HepG2 (cell line): Measurements from ENCODE around the gene METAP1D. TPM values are rescaled to one million over a fixed set of nuclear protein-coding genes. Genes with fewer than 3 reads are reported as not detected.

Experiments used
- ATF3 ChIP-seq: sonication (generic); formaldehyde crosslinking; IDR thresholded peaks from 2 replicates; pipeline ENCODE4 v1.4.0; 2020; ENCODE audit warnings: missing genetic modification reagents
- DZIP1 ChIP-seq: sonication (generic); formaldehyde crosslinking; IDR thresholded peaks from 2 replicates; pipeline ENCODE4 v1.5.0; 2020; ENCODE audit warnings: mild to moderate bottlenecking, missing genetic modification reagents
- EZH2 ChIP-seq: conservative IDR thresholded peaks from 2 replicates; pipeline ENCODE4 v1.6.1; 2012; ENCODE audit warnings: mild to moderate bottlenecking, low read depth, low read length, moderate library complexity
- FOXC1 ChIP-seq: sonication (generic); formaldehyde crosslinking; IDR thresholded peaks from 2 replicates; pipeline ENCODE4 v1.8.0; 2022; ENCODE audit warnings: mild to moderate bottlenecking, missing genetic modification reagents, borderline replicate concordance
- FOXJ3 ChIP-seq: sonication (generic); formaldehyde crosslinking; IDR thresholded peaks from 2 replicates; pipeline ENCODE4 v1.4.0; 2020; ENCODE audit warnings: missing genetic modification reagents, mild to moderate bottlenecking, borderline replicate concordance
- FOXO1 ChIP-seq: sonication (generic); formaldehyde crosslinking; IDR thresholded peaks from 2 replicates; pipeline ENCODE4 v1.4.0; 2020; ENCODE audit warnings: missing genetic modification reagents
- NCOA1 ChIP-seq: sonication (generic); formaldehyde crosslinking; IDR thresholded peaks from 2 replicates; pipeline ENCODE4 v1.9.0; 2021; ENCODE audit warnings: missing genetic modification reagents
- NFIC ChIP-seq: IDR thresholded peaks from 2 replicates; pipeline ENCODE4 v1.6.1; 2012; ENCODE audit warnings: mild to moderate bottlenecking, low read length, inconsistent platforms
- SAP130 ChIP-seq: IDR thresholded peaks from 2 replicates; pipeline ENCODE4 v1.6.1; 2016; ENCODE audit warnings: low read depth
- SMARCE1 ChIP-seq: fragments of 450-650 bp; IDR thresholded peaks from 2 replicates; pipeline ENCODE4 v1.6.1; 2017; ENCODE audit warnings: borderline replicate concordance
- STAT6 ChIP-seq: sonication (generic); formaldehyde crosslinking; IDR thresholded peaks from 2 replicates; pipeline ENCODE4 v1.4.0; 2020; ENCODE audit warnings: missing genetic modification reagents, mild to moderate bottlenecking, borderline replicate concordance
- TFE3 ChIP-seq: IDR thresholded peaks from 2 replicates; pipeline ENCODE4 v1.6.1; 2016
- ZNF326 ChIP-seq: sonication (generic); formaldehyde crosslinking; IDR thresholded peaks from 2 replicates; pipeline ENCODE4 v1.4.0; 2020; ENCODE audit warnings: missing genetic modification reagents, borderline replicate concordance
- ZNF367 ChIP-seq: sonication (generic); formaldehyde crosslinking; IDR thresholded peaks from 2 replicates; pipeline ENCODE4 v1.4.0; 2020; ENCODE audit warnings: missing genetic modification reagents, borderline replicate concordance
- ZNF724P ChIP-seq: sonication (generic); formaldehyde crosslinking; IDR thresholded peaks from 2 replicates; pipeline ENCODE4 v1.8.0; 2022; ENCODE audit warnings: missing genetic modification reagents, borderline replicate concordance
- ZSCAN20 ChIP-seq: sonication (generic); formaldehyde crosslinking; IDR thresholded peaks from 2 replicates; pipeline ENCODE4 v1.4.0; 2020; ENCODE audit warnings: missing genetic modification reagents, mild to moderate bottlenecking, borderline replicate concordance
- polyA plus RNA-seq, 8 experiments: library from polyadenylated mRNA; depleted of rRNA in 3 of 8; stranded (reverse) in 7 of 8; unstranded in 1 of 8; fragments of >200 nt; fragmentation: Illumina TruSeq in 4 of 8; extraction: Trizol in 4 of 8; gene quantifications; 2 replicates each; pipeline versions ENCODE4 v1.2.1 to v1.2.3, GENCODE V29; 2011 to 2016; ENCODE audit warnings: low read depth in 4 of 8, missing spikeins in 1 of 8, mixed read lengths in 1 of 8; ENCODE audit not compliant: insufficient read depth in 1 of 8
- total RNA-seq, 5 experiments: library from RNA; depleted of rRNA; stranded (reverse); fragments of >200 nt; fragmentation: Illumina TruSeq; extraction: Trizol; gene quantifications; 2 replicates each; pipeline ENCODE4 v1.2.3, GENCODE V29; 2016; ENCODE audit warnings: low read depth in 1 of 5
- TF ChIP-seq, protein P1 (sequence below): sonication (generic); formaldehyde crosslinking; conservative IDR thresholded peaks from 2 replicates; pipeline ENCODE4 v1.5.0; 2020; ENCODE audit warnings: missing genetic modification reagents
- TF ChIP-seq, protein P2 (sequence below): sonication (generic); formaldehyde crosslinking; IDR thresholded peaks from 2 replicates; pipeline ENCODE4 v1.4.0; 2020; ENCODE audit warnings: missing genetic modification reagents

Gene METAP1D
- total and polyA plus RNA-seq, 2 of the 13 experiments (the other 11 are each of a cell fraction or from before 2014, with no cell fraction given), result 14.7 to 21.6 TPM

DNA sequence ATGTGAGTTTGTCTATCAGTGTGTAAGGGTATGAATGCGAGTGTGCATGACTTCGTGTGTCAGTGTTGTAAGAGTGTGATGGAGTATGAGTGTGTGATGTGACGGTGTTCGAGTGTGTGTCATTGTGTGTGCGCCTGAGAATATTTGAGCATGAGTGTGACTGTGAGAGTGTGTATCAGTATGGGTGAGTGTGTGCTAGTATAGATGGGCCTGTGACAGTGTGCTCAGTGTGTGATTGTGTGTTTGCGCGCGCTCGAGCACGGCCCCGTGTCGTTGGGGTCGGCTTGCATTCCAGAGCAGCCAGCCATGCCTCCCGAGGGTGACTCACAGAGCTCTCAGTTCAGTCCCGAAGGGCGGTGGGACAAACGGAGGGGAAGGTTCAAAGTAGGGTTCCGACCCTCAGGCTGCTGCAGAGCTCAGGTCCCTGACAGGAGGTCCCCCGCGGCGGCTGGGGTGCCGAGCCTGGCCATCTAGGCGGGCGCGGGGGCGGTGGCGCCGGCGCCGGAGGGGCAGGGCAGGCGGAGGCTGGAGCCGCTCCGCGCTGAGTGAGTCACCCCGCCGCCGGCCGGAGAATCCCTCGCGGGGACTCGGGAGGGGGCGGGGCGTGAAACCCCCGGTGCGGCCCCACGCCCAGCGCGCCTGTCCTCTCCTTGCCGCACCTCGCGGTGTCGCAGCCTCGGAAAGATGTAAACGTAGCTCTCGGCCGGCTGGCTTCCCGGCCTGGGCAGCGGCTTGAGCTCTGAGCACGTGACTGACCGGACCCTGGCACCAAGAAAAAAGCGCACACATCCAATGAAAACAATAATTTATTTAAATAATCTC, 99.1 kb downstream of the METAP1D start (continued):
- TF ChIP-seq STAT6, result no peak
- no peak for TF ChIP-seq FOXJ3 (CRISPR knock-in tag)
- TF ChIP-seq DZIP1, result no peak
- peak; percentile 88; the same call in 1 of the 2 replicates for TF ChIP-seq ZSCAN20 (CRISPR knock-in tag)
- no peak for TF ChIP-seq ZNF326 (CRISPR knock-in tag)
- TF ChIP-seq, protein P1, sequence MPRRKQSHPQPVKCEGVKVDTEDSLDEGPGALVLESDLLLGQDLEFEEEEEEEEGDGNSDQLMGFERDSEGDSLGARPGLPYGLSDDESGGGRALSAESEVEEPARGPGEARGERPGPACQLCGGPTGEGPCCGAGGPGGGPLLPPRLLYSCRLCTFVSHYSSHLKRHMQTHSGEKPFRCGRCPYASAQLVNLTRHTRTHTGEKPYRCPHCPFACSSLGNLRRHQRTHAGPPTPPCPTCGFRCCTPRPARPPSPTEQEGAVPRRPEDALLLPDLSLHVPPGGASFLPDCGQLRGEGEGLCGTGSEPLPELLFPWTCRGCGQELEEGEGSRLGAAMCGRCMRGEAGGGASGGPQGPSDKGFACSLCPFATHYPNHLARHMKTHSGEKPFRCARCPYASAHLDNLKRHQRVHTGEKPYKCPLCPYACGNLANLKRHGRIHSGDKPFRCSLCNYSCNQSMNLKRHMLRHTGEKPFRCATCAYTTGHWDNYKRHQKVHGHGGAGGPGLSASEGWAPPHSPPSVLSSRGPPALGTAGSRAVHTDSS, result no peak
- no peak; the same call in none of the 2 replicates for TF ChIP-seq FOXO1
- TF ChIP-seq, protein P2, sequence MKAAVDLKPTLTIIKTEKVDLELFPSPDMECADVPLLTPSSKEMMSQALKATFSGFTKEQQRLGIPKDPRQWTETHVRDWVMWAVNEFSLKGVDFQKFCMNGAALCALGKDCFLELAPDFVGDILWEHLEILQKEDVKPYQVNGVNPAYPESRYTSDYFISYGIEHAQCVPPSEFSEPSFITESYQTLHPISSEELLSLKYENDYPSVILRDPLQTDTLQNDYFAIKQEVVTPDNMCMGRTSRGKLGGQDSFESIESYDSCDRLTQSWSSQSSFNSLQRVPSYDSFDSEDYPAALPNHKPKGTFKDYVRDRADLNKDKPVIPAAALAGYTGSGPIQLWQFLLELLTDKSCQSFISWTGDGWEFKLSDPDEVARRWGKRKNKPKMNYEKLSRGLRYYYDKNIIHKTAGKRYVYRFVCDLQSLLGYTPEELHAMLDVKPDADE (CRISPR knock-in tag), result no peak
- TF ChIP-seq SMARCE1, result no peak
- TF ChIP-seq ZNF367, result no peak
- no peak for TF ChIP-seq ZNF724P (CRISPR knock-in tag)
- no peak; the same call in 1 of the 2 replicates for TF ChIP-seq ATF3 (CRISPR knock-in tag)
- TF ChIP-seq FOXC1 (CRISPR knock-in tag), result 0 out of 2 replicates have a peak, but pooled peaks have one; percentile 49
- no peak for TF ChIP-seq TFE3
- TF ChIP-seq NCOA1 (CRISPR knock-in tag), result no peak
- TF ChIP-seq NFIC, result no peak
- peak; percentile 39; the same call in 1 of the 2 replicates for TF ChIP-seq EZH2
- TF ChIP-seq SAP130 (CRISPR knock-in tag), result 0 out of 2 replicates have a peak, but pooled peaks have one; percentile 44
